Measurements from ENCODE around the gene FBXO36. TPM values are rescaled to one million over a fixed set of nuclear protein-coding genes. Genes with fewer than 3 reads are reported as not detected.

The FBXO36 gene
- total RNA-seq, 1 experiment from 2014 or later, result 2.6 TPM

- Histone ChIP-seq H3K4me2 (ENCODE audit: low read depth, low read length, poor library complexity, severe bottlenecking) (no peak overlapping the region), H3K79me2 (ENCODE audit: low read length) (no peaks in the 10 kb centered on the region), H3K9me3 (ENCODE audit: low read length) (no peaks in the 10 kb centered on the region), H3K27ac (ENCODE audit: low read length) (no peak overlapping the region), H3K27me3 (ENCODE audit: low read length) (no peaks in the 10 kb centered on the region), H3K9ac (ENCODE audit: low read length) (no peak overlapping the region), H3K4me3 (ENCODE audit: low read length) (no peak overlapping the region), H4K20me1 (ENCODE audit: insufficient read depth, low read depth, low read length) (no peaks in the 10 kb centered on the region), H3K9me2 (replicated peaks; ENCODE audit: insufficient read depth, low read length) (no peaks in the 10 kb centered on the region), H3K4me1 (ENCODE audit: low read length) (no peaks in the 10 kb centered on the region), H3K36me3 (ENCODE audit: insufficient read depth, low read length) (no peaks in the 10 kb centered on the region), H2AFZ (ENCODE audit: low read length) (no peak overlapping the region)
- DNase-seq, result no peak
Measured at GRCh38 chr2:229937537-229937936, 15.2 kb downstream of the FBXO36 start.

- H3K36me3 ChIP-seq (ENCODE audit: insufficient read depth, low read length), result no peaks in the 10 kb centered on the region
Measured at GRCh38 chr2:229942671-229943070, 20.4 kb downstream of the FBXO36 start.

DNA sequence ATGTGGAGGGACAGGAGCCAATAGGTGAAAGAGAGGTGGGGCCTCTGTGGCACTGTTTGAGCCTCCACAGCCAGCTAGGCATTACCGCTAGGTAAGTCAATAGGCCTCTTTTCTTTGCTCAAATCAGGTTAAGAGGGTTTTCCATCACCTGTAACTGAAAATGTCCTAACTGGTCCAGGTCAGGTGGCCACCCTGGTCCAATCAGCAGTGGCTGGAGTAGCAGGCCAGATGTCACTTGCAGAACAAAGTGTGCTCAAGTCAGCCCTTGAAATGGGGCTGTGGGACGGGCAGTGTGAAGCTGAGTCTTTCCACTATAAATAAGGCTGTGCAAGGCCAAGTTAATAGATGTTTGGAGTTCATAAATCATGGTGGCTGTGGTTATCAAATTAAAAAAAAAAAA lies 20.9 kb downstream of the FBXO36 start:
- Histone ChIP-seq H3K79me2 (ENCODE audit: low read length) (no peaks in the 10 kb centered on the region), H3K9me2 (replicated peaks; ENCODE audit: insufficient read depth, low read length) (no peaks in the 10 kb centered on the region), H3K27ac (ENCODE audit: low read length) (no peak overlapping the region), H4K20me1 (ENCODE audit: insufficient read depth, low read depth, low read length) (no peaks in the 10 kb centered on the region), H3K4me3 (ENCODE audit: low read length) (no peak overlapping the region), H3K9me3 (ENCODE audit: low read length) (no peaks in the 10 kb centered on the region), H2AFZ (ENCODE audit: low read length) (no peak overlapping the region), H3K27me3 (ENCODE audit: low read length) (no peaks in the 10 kb centered on the region), H3K4me1 (ENCODE audit: low read length) (no peaks in the 10 kb centered on the region), H3K9ac (ENCODE audit: low read length) (no peak overlapping the region), H3K4me2 (ENCODE audit: low read depth, low read length, poor library complexity, severe bottlenecking) (no peak overlapping the region), H3K36me3 (ENCODE audit: insufficient read depth, low read length) (no peaks in the 10 kb centered on the region)
- DNase-seq, result no peak

More at GRCh38 chr2:229942671-229943070, 20.4 kb downstream of the FBXO36 start:
- H3K79me2 ChIP-seq (ENCODE audit: low read length), result no peaks in the 10 kb centered on the region
- H3K4me3 ChIP-seq (ENCODE audit: low read length), result no peak overlapping the region
- H3K4me1 ChIP-seq (ENCODE audit: low read length), result no peaks in the 10 kb centered on the region
- H3K9me3 ChIP-seq (ENCODE audit: low read length), result no peaks in the 10 kb centered on the region
- H4K20me1 ChIP-seq (ENCODE audit: insufficient read depth, low read depth, low read length), result no peaks in the 10 kb centered on the region
- DNase-seq, result no peak
- no peak overlapping the region for H3K9ac ChIP-seq (ENCODE audit: low read length)
- no peaks in the 10 kb centered on the region for H3K27me3 ChIP-seq (ENCODE audit: low read length)
- H3K9me2 ChIP-seq (replicated peaks; ENCODE audit: insufficient read depth, low read length), result no peaks in the 10 kb centered on the region
- no peak overlapping the region for H3K27ac ChIP-seq (ENCODE audit: low read length)
- H2AFZ ChIP-seq (ENCODE audit: low read length), result no peak overlapping the region
- H3K4me2 ChIP-seq (ENCODE audit: low read depth, low read length, poor library complexity, severe bottlenecking), result no peak overlapping the region

DNA sequence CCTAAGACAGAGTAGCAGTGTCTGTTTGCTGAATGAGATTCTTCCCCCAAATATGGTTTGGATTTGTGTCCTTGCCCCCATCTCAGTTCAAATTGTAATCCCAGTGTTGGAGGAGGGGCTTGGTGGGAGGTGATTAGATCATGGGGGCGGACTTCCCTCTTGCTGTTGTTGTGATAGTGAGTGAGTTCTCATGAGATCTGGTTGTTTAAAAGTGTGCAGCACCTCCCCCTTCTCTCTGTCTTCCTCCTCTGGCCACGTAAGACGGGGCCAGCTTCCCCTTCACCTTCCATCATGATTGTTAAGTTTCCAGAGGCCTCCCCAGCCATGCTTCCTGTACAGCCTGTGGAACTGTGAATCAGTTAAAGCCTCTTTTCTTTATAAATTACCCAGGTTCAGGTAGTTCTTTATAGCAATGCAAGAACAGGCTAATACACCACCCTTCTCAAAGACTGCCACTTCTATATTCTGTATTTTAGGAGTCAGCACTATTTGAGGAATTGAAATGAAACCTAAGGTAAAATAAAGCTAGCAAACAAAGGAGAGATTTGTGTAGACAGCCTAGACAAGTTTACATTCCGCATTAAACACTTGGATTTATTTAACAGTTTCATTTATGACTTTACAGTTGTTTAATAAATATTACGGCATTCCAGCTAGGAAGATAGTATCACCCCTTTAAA lies 21.6 kb downstream of the FBXO36 start:
- Histone ChIP-seq H3K79me2 (ENCODE audit: low read length) (no peaks in the 10 kb centered on the region), H4K20me1 (ENCODE audit: insufficient read depth, low read depth, low read length) (no peaks in the 10 kb centered on the region), H3K4me1 (ENCODE audit: low read length) (no peaks in the 10 kb centered on the region), H3K36me3 (ENCODE audit: insufficient read depth, low read length) (no peaks in the 10 kb centered on the region), H3K4me3 (ENCODE audit: low read length) (no peak overlapping the region), H3K27ac (ENCODE audit: low read length) (no peak overlapping the region), H3K4me2 (ENCODE audit: low read depth, low read length, poor library complexity, severe bottlenecking) (no peak overlapping the region), H2AFZ (ENCODE audit: low read length) (no peak overlapping the region), H3K27me3 (ENCODE audit: low read length) (no peaks in the 10 kb centered on the region), H3K9me3 (ENCODE audit: low read length) (no peaks in the 10 kb centered on the region), H3K9ac (ENCODE audit: low read length) (no peak overlapping the region), H3K9me2 (replicated peaks; ENCODE audit: insufficient read depth, low read length) (no peaks in the 10 kb centered on the region)
- no peak for DNase-seq

DNA sequence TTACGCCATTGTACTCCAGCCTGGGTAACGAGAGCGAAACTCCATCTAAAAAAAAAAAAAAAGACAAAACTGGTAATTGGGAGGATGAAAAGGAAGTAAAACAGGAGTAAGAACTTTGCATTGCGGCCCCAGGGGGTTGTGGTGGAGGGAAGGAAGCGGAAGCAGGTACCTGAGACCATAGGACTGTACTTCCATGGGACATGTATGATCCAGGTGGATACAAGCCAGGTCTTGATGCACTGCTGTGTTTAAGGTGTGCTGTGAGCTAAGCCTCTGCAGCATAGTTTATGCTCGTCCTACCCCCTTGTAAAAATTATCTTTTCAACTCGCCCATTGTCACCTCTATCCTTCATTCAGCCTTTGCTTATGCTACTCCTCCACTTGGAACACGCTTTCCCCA lies 23.7 kb downstream of the FBXO36 start:
- H3K79me2 ChIP-seq (ENCODE audit: low read length), result no peaks in the 10 kb centered on the region
- H3K4me1 ChIP-seq (ENCODE audit: low read length), result no peaks in the 10 kb centered on the region
- no peaks in the 10 kb centered on the region for H3K9me2 ChIP-seq (replicated peaks; ENCODE audit: insufficient read depth, low read length)
- no peak for DNase-seq
- H3K27ac ChIP-seq (ENCODE audit: low read length), result no peak overlapping the region
- H2AFZ ChIP-seq (ENCODE audit: low read length), result no peak overlapping the region
- no peaks in the 10 kb centered on the region for H4K20me1 ChIP-seq (ENCODE audit: insufficient read depth, low read depth, low read length)
- no peaks in the 10 kb centered on the region for H3K36me3 ChIP-seq (ENCODE audit: insufficient read depth, low read length)
- H3K9ac ChIP-seq (ENCODE audit: low read length), result no peak overlapping the region
- H3K9me3 ChIP-seq (ENCODE audit: low read length), result no peaks in the 10 kb centered on the region
- H3K27me3 ChIP-seq (ENCODE audit: low read length), result no peaks in the 10 kb centered on the region
- no peak overlapping the region for H3K4me3 ChIP-seq (ENCODE audit: low read length)
- no peak overlapping the region for H3K4me2 ChIP-seq (ENCODE audit: low read depth, low read length, poor library complexity, severe bottlenecking)

- Histone ChIP-seq H3K27me3 (ENCODE audit: low read length) (no peaks in the 10 kb centered on the region), H2AFZ (ENCODE audit: low read length) (no peak overlapping the region), H3K9me2 (replicated peaks; ENCODE audit: insufficient read depth, low read length) (no peaks in the 10 kb centered on the region), H3K36me3 (ENCODE audit: insufficient read depth, low read length) (no peaks in the 10 kb centered on the region), H3K4me2 (ENCODE audit: low read depth, low read length, poor library complexity, severe bottlenecking) (no peak overlapping the region), H3K4me3 (ENCODE audit: low read length) (no peak overlapping the region), H4K20me1 (ENCODE audit: insufficient read depth, low read depth, low read length) (no peaks in the 10 kb centered on the region), H3K9me3 (ENCODE audit: low read length) (no peaks in the 10 kb centered on the region), H3K27ac (ENCODE audit: low read length) (no peak overlapping the region), H3K9ac (ENCODE audit: low read length) (no peak overlapping the region), H3K4me1 (ENCODE audit: low read length) (no peaks in the 10 kb centered on the region), H3K79me2 (ENCODE audit: low read length) (no peaks in the 10 kb centered on the region)
- no peak for DNase-seq
Measured at GRCh38 chr2:229947544-229947943, 25.2 kb downstream of the FBXO36 start.

DNA sequence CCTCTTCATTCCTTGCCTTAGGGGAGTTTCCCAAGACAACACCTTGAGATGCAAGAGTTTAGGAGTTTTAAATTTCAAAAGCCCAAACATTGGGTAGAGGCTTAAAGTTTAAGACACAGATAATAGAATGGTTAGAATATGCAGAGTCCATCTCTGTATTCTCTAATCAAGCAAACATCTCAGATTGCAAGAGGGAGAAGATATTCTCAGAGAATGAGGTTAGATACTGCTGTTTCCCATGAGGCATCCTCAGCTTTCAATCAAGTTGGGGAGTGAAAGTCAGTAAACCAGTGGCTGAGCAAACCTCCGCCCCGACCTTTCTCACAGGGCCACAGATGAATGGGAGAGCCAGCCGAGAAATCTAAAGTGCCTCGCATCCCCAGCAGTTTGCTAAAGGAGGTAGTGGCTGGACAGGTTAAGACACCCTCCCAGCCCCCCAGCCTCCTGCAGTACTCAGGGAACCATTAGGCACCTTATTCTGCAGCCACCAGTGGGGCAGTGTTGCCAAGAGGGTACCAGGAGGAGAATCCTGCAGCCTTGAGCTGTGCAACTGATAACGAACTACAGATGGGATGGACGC lies 30.0 kb downstream of the FBXO36 start:
- no peak overlapping the region for H3K9ac ChIP-seq (ENCODE audit: low read length)
- no peak overlapping the region for H3K4me3 ChIP-seq (ENCODE audit: low read length)
- H4K20me1 ChIP-seq (ENCODE audit: insufficient read depth, low read depth, low read length), result no peaks in the 10 kb centered on the region
- no peaks in the 10 kb centered on the region for H3K9me3 ChIP-seq (ENCODE audit: low read length)
- DNase-seq, result no peak
- H3K79me2 ChIP-seq (ENCODE audit: low read length), result no peaks in the 10 kb centered on the region
- no peaks in the 10 kb centered on the region for H3K36me3 ChIP-seq (ENCODE audit: insufficient read depth, low read length)
- H3K27me3 ChIP-seq (ENCODE audit: low read length), result no peaks in the 10 kb centered on the region
- H3K4me2 ChIP-seq (ENCODE audit: low read depth, low read length, poor library complexity, severe bottlenecking), result no peak overlapping the region
- no peak overlapping the region for H3K27ac ChIP-seq (ENCODE audit: low read length)
- H2AFZ ChIP-seq (ENCODE audit: low read length), result no peak overlapping the region
- H3K9me2 ChIP-seq (replicated peaks; ENCODE audit: insufficient read depth, low read length), result no peaks in the 10 kb centered on the region
- no peaks in the 10 kb centered on the region for H3K4me1 ChIP-seq (ENCODE audit: low read length)

DNA sequence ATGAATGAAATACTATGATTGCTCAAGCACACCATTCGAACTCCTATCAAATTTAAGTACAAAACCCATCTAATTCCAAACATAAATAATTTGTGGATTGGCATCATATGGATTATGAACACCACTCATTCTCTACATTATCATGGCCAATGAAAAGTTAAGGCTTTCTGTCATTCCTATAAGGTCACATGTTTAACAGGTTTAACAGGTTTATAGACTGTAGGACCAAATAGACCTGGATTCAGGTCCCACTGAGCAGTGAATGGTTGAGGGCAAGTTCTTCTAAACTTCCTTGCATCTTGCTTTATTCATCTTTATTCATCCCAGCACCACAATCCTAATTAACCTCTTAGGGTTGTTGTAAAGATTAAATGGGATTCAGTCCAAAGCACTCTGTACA lies 33.4 kb downstream of the FBXO36 start:
- Histone ChIP-seq H3K9me3 (ENCODE audit: low read length) (no peaks in the 10 kb centered on the region), H3K9me2 (replicated peaks; ENCODE audit: insufficient read depth, low read length) (no peaks in the 10 kb centered on the region), H3K9ac (ENCODE audit: low read length) (no peak overlapping the region), H4K20me1 (ENCODE audit: insufficient read depth, low read depth, low read length) (no peaks in the 10 kb centered on the region), H3K27ac (ENCODE audit: low read length) (no peak overlapping the region), H3K4me1 (ENCODE audit: low read length) (no peaks in the 10 kb centered on the region), H2AFZ (ENCODE audit: low read length) (no peak overlapping the region), H3K4me2 (ENCODE audit: low read depth, low read length, poor library complexity, severe bottlenecking) (no peak overlapping the region), H3K79me2 (ENCODE audit: low read length) (no peaks in the 10 kb centered on the region), H3K4me3 (ENCODE audit: low read length) (no peak overlapping the region), H3K36me3 (ENCODE audit: insufficient read depth, low read length) (no peaks in the 10 kb centered on the region), H3K27me3 (ENCODE audit: low read length) (no peaks in the 10 kb centered on the region)
- no peak for DNase-seq

All from Karpas-422 (cell line).